MM.1S (cell line): ENCODE results near the gene NOB1.
"Not testable (repeated sequence)": the region's sequence is repeated elsewhere in the genome, so short reads cannot be mapped to it uniquely, and the experiment has no call there.

Source experiments
- DNase-seq: peaks from one replicate; pipeline ENCODE4 v3.0.0-alpha.2; 2015
- H2AFZ ChIP-seq: fragments of 300-600 bp; sonication (generic); 2 replicates; pipeline ENCODE4 v1.6.0; 2016; ENCODE audit warnings: antibody characterized with exemption, low read length
- H3F3A ChIP-seq: fragments of 300-600 bp; sonication (generic); 2 replicates; pipeline ENCODE4 v1.6.1; 2016; ENCODE audit warnings: mild to moderate bottlenecking, antibody characterized with exemption, low read length, moderate library complexity, mixed read lengths; ENCODE audit not compliant: insufficient read depth
- H3K27ac ChIP-seq: fragments of 300-600 bp; sonication (generic); 2 replicates; pipeline ENCODE4 v1.5.1; 2016; ENCODE audit warnings: mild to moderate bottlenecking, low read length
- H3K27me3 ChIP-seq: fragments of 300-600 bp; sonication (generic); replicated peaks from 2 replicates; pipeline ENCODE4 v1.6.0; 2016; ENCODE audit warnings: low read length; ENCODE audit not compliant: insufficient read depth
- H3K36me3 ChIP-seq: fragments of 300-600 bp; sonication (generic); replicated peaks from 2 replicates; pipeline ENCODE4 v1.6.1; 2016; ENCODE audit warnings: mild to moderate bottlenecking, low read length, mixed read lengths; ENCODE audit not compliant: insufficient read depth
- H3K4me1 ChIP-seq: fragments of 300-600 bp; sonication (generic); 2 replicates; pipeline ENCODE4 v1.6.1; 2016; ENCODE audit warnings: low read length, mixed read lengths
- H3K4me2 ChIP-seq: fragments of 300-600 bp; sonication (generic); 2 replicates; pipeline ENCODE4 v1.6.0; 2016; ENCODE audit warnings: low read depth, low read length
- H3K4me3 ChIP-seq: fragments of 300-600 bp; sonication (generic); 2 replicates; pipeline ENCODE4 v1.5.1; 2016; ENCODE audit warnings: low read length, mixed read lengths
- H3K79me2 ChIP-seq: fragments of 300-600 bp; sonication (generic); 2 replicates; pipeline ENCODE4 v1.6.1; 2016; ENCODE audit warnings: mixed run types, low read length, mixed read lengths
- H3K9ac ChIP-seq: fragments of 300-600 bp; sonication (generic); 2 replicates; pipeline ENCODE4 v1.6.1; 2016; ENCODE audit warnings: low read length, mixed read lengths
- H3K9me2 ChIP-seq: fragments of 300-600 bp; sonication (generic); replicated peaks from 2 replicates; pipeline ENCODE4 v1.6.1; 2016; ENCODE audit warnings: mild to moderate bottlenecking, low read length, mixed read lengths; ENCODE audit not compliant: insufficient read depth
- H3K9me3 ChIP-seq: fragments of 300-600 bp; sonication (generic); replicated peaks from 2 replicates; pipeline ENCODE4 v1.6.1; 2016; ENCODE audit warnings: mild to moderate bottlenecking, low read length, mixed read lengths; ENCODE audit not compliant: insufficient read depth
- H4K20me1 ChIP-seq: fragments of 300-600 bp; sonication (generic); 2 replicates; pipeline ENCODE4 v1.6.1; 2016; ENCODE audit warnings: mild to moderate bottlenecking, low read length, moderate library complexity, mixed read lengths; ENCODE audit not compliant: insufficient read depth
- CTCF ChIP-seq: fragments of 300-600 bp; sonication (generic); IDR thresholded peaks from 2 replicates; pipeline ENCODE4 v1.5.1; 2016; ENCODE audit warnings: antibody characterized with exemption, low read length, mixed read lengths
- EZH2 ChIP-seq: fragments of 300-600 bp; sonication (generic); optimal IDR thresholded peaks from 2 replicates; pipeline ENCODE3; 2017; ENCODE audit warnings: low read depth, mild to moderate bottlenecking, antibody characterized with exemption, low read length, mixed read lengths
- EZH2phosphoT487 ChIP-seq: fragments of 300-600 bp; sonication (generic); IDR thresholded peaks from 2 replicates; pipeline ENCODE4 v1.6.1; 2018; ENCODE audit warnings: antibody characterized with exemption, low read length

NOB1 gene

GRCh38 chr16:69741519-69741918, 13.2 kb downstream of the NOB1 start:
- Histone ChIP-seq H3K4me1 (no peaks in the 10 kb centered on the region), H3K36me3 (peaks cover 27% of the 10 kb centered on the region), H3K9ac (no peak overlapping the region), H3K79me2 (peaks cover 15% of the 10 kb centered on the region), H4K20me1 (no peaks in the 10 kb centered on the region; the same call in 1 of the 2 replicates), H3K4me3 (no peak overlapping the region), H3K27ac (no peak overlapping the region), H3K27me3 (no peaks in the 10 kb centered on the region), H3K4me2 (no peak overlapping the region), H2AFZ (no peak overlapping the region), H3F3A (no peaks in the 10 kb centered on the region), H3K9me3 (no peaks in the 10 kb centered on the region), H3K9me2 (no peaks in the 10 kb centered on the region)
- DNase-seq: no peak
- TF ChIP-seq EZH2: no peak
- no peak for TF ChIP-seq EZH2phosphoT487
- TF ChIP-seq CTCF: no peak

GRCh38 chr16:69732101-69732500, 22.6 kb downstream of the NOB1 start:
- no peaks in the 10 kb centered on the region for H3K79me2 ChIP-seq
- H3K9me2 ChIP-seq: no peaks in the 10 kb centered on the region
- no peaks in the 10 kb centered on the region for H3F3A ChIP-seq
- TF ChIP-seq EZH2phosphoT487: no peak
- no peak overlapping the region for H3K27ac ChIP-seq
- no peaks in the 10 kb centered on the region for H3K27me3 ChIP-seq
- H2AFZ ChIP-seq: no peak overlapping the region
- H3K9ac ChIP-seq: no peak overlapping the region
- no peaks in the 10 kb centered on the region for H3K36me3 ChIP-seq
- no peaks in the 10 kb centered on the region for H3K9me3 ChIP-seq
- H3K4me3 ChIP-seq: no peak overlapping the region
- DNase-seq: no peak
- no peaks in the 10 kb centered on the region for H4K20me1 ChIP-seq
- H3K4me1 ChIP-seq: 0 out of 2 replicates have a peak, but pooled peaks cover under 1% of the 10 kb centered on the region
- H3K4me2 ChIP-seq: no peak overlapping the region

GRCh38 chr16:69731280-69731679, 23.4 kb downstream of the NOB1 start:
- H3K4me2 ChIP-seq, H3K9me2 ChIP-seq, H3K36me3 ChIP-seq, H3K4me3 ChIP-seq, H3K9ac ChIP-seq, H3K79me2 ChIP-seq, H2AFZ ChIP-seq, H4K20me1 ChIP-seq, H3K9me3 ChIP-seq, H3K4me1 ChIP-seq, H3K27ac ChIP-seq, DNase-seq, H3F3A ChIP-seq, H3K27me3 ChIP-seq: not testable (repeated sequence)

- not testable (repeated sequence) for H3K27ac ChIP-seq, H3K79me2 ChIP-seq
These were observed 25.7 kb downstream of the NOB1 start for GRCh38 chr16:69729030-69729429.

GRCh38 chr16:69727916-69728270, 26.8 kb downstream of the NOB1 start:
- H3K4me1 ChIP-seq: peaks cover 9% of the 10 kb centered on the region; the same call in 1 of the 2 replicates
- no peaks in the 10 kb centered on the region; the same call in 1 of the 2 replicates for H3F3A ChIP-seq
- H2AFZ ChIP-seq: no peak overlapping the region
- H3K36me3 ChIP-seq: no peaks in the 10 kb centered on the region
- no peaks in the 10 kb centered on the region for H3K9me2 ChIP-seq
- H3K9me3 ChIP-seq: no peaks in the 10 kb centered on the region
- no peak for DNase-seq
- no peaks in the 10 kb centered on the region for H4K20me1 ChIP-seq
- no peak overlapping the region for H3K27ac ChIP-seq
- H3K4me2 ChIP-seq: no peak overlapping the region
- H3K9ac ChIP-seq: no peak overlapping the region
- no peaks in the 10 kb centered on the region for H3K79me2 ChIP-seq
- no peak overlapping the region for H3K4me3 ChIP-seq
- no peak for TF ChIP-seq CTCF
- no peak for TF ChIP-seq EZH2phosphoT487
- no peak for TF ChIP-seq EZH2
- H3K27me3 ChIP-seq: no peaks in the 10 kb centered on the region

More at GRCh38 chr16:69729030-69729429, 25.7 kb downstream of the NOB1 start:
- not testable (repeated sequence) for H3K4me1 ChIP-seq, DNase-seq, H3K36me3 ChIP-seq, H3K9me2 ChIP-seq, H3K9me3 ChIP-seq, H3F3A ChIP-seq, H3K4me2 ChIP-seq, H3K27me3 ChIP-seq, H2AFZ ChIP-seq, H3K4me3 ChIP-seq, H4K20me1 ChIP-seq, H3K9ac ChIP-seq
